ENCODE measurements around the gene JMJD4.

Gene JMJD4

DNA sequence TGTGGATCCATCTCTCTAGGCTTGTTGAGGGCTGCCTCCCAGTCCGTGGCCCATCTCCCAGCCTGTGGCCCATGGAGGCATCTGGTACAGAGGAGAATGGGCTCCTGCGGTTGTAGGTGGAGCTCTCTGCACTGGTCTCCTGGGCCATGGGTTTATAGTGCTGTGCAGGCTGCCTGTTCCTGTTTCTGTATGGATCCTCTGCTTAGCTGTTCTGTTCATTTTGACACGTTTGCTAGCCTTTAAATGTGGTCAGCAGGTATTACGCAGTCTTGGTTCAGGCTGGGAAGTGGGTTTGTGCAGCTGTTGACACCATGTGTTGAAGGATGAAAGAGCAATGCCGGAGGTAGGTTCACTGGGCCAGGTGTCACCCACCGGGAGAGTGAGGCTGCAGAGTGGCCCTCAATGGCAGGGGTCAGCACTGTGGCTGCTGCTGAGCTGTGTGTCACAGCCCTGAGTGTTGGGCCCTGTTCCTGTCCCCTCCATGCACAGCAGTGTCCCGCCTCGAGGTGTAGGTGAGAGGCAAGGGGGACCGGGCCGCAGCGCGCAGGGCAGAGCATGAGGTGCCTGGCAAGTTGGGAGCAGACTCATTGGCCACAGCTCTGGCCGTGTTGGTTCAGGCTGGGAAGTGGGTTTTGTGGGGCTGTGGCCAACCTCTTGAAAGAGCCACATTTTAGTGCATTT, 39.1 kb upstream of the JMJD4 start:
- Histone ChIP-seq H3K79me2 (ENCODE audit: insufficient read depth, low read depth) (no peaks in the 10 kb centered on the region), H3K4me3 (IDR thresholded peaks at IDR 0.05; ENCODE audit: insufficient read depth, low read depth, low read length) (no peak overlapping the region), H3K4me1 (ENCODE audit: low read depth, poor library complexity, severe bottlenecking) (no peaks in the 10 kb centered on the region), H3K27ac (no peak overlapping the region), H4K20me1 (ENCODE audit: insufficient read depth) (no peaks in the 10 kb centered on the region), H3K4me2 (no peak overlapping the region), H3K36me3 (ENCODE audit: insufficient read depth) (0 out of 2 replicates have a peak, but pooled peaks cover 3% of the 10 kb centered on the region), H3K9ac (no peak overlapping the region), H3K27me3 (ENCODE audit: insufficient read depth, low read depth) (no peaks in the 10 kb centered on the region), H2AFZ (ENCODE audit: low read depth) (no peak overlapping the region)
- TF ChIP-seq, protein P1, sequence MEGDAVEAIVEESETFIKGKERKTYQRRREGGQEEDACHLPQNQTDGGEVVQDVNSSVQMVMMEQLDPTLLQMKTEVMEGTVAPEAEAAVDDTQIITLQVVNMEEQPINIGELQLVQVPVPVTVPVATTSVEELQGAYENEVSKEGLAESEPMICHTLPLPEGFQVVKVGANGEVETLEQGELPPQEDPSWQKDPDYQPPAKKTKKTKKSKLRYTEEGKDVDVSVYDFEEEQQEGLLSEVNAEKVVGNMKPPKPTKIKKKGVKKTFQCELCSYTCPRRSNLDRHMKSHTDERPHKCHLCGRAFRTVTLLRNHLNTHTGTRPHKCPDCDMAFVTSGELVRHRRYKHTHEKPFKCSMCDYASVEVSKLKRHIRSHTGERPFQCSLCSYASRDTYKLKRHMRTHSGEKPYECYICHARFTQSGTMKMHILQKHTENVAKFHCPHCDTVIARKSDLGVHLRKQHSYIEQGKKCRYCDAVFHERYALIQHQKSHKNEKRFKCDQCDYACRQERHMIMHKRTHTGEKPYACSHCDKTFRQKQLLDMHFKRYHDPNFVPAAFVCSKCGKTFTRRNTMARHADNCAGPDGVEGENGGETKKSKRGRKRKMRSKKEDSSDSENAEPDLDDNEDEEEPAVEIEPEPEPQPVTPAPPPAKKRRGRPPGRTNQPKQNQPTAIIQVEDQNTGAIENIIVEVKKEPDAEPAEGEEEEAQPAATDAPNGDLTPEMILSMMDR (conservative IDR thresholded peaks at IDR 0.05; ENCODE audit: low read depth, low read length): no peak

GRCh38 chr1:227773558-227773957, 38.5 kb upstream of the JMJD4 start:
- Histone ChIP-seq H3K9ac (no peak overlapping the region), H3K27ac (no peak overlapping the region)

DNA sequence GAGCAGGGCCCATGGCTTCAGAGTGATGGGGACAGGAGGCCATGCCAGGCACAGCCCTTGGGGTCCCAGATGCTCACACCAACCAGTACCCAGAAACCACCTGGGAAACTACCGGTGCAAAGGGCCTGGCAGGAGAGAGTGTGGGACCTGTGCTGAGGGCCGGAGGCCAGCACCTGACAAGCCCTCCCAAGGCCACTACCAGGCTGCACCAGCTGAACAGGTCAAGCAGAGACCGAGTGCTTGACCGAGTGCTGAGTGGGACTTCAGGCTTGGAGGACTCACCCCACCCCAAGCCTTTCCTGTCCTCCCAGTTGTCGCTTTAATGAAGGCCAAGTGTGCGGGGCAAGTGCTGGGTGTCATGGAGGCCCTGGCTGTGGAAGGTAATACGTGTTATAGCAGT, 36.7 kb upstream of the JMJD4 start:
- peaks cover 8% of the 10 kb centered on the region; the same call in 1 of the 2 replicates for H3K36me3 ChIP-seq (ENCODE audit: insufficient read depth)
- no peak overlapping the region for H2AFZ ChIP-seq (ENCODE audit: low read depth)
- H3K4me3 ChIP-seq (IDR thresholded peaks at IDR 0.05; ENCODE audit: insufficient read depth, low read depth, low read length): no peak overlapping the region
- H3K4me2 ChIP-seq: no peak overlapping the region
- H3K27me3 ChIP-seq (ENCODE audit: insufficient read depth, low read depth): no peaks in the 10 kb centered on the region
- H3K27ac ChIP-seq: no peak overlapping the region
- H3K4me1 ChIP-seq (ENCODE audit: low read depth, poor library complexity, severe bottlenecking): peaks cover 3% of the 10 kb centered on the region
- no peaks in the 10 kb centered on the region for H4K20me1 ChIP-seq (ENCODE audit: insufficient read depth)
- H3K79me2 ChIP-seq (ENCODE audit: insufficient read depth, low read depth): no peaks in the 10 kb centered on the region
- H3K9ac ChIP-seq: no peak overlapping the region
- TF ChIP-seq, protein P1 (conservative IDR thresholded peaks at IDR 0.05; ENCODE audit: low read depth, low read length): no peak

More at GRCh38 chr1:227773558-227773957, 38.5 kb upstream of the JMJD4 start:
- H4K20me1 ChIP-seq (ENCODE audit: insufficient read depth): no peaks in the 10 kb centered on the region
- TF ChIP-seq, protein P1 (conservative IDR thresholded peaks at IDR 0.05; ENCODE audit: low read depth, low read length): no peak
- no peaks in the 10 kb centered on the region for H3K27me3 ChIP-seq (ENCODE audit: insufficient read depth, low read depth)
- no peaks in the 10 kb centered on the region for H3K4me1 ChIP-seq (ENCODE audit: low read depth, poor library complexity, severe bottlenecking)
- no peak overlapping the region for H3K4me3 ChIP-seq (IDR thresholded peaks at IDR 0.05; ENCODE audit: insufficient read depth, low read depth, low read length)
- H2AFZ ChIP-seq (ENCODE audit: low read depth): no peak overlapping the region
- H3K79me2 ChIP-seq (ENCODE audit: insufficient read depth, low read depth): no peaks in the 10 kb centered on the region
- no peak overlapping the region for H3K4me2 ChIP-seq
- 0 out of 2 replicates have a peak, but pooled peaks cover 3% of the 10 kb centered on the region for H3K36me3 ChIP-seq (ENCODE audit: insufficient read depth)

GRCh38 chr1:227771326-227771725, 36.2 kb upstream of the JMJD4 start:
- Histone ChIP-seq H3K4me1 (ENCODE audit: low read depth, poor library complexity, severe bottlenecking) (peaks cover 7% of the 10 kb centered on the region), H3K36me3 (ENCODE audit: insufficient read depth) (peaks cover 9% of the 10 kb centered on the region; the same call in 1 of the 2 replicates), H3K79me2 (ENCODE audit: insufficient read depth, low read depth) (no peaks in the 10 kb centered on the region), H3K27ac (no peak overlapping the region), H3K9ac (no peak overlapping the region), H3K4me2 (no peak overlapping the region), H4K20me1 (ENCODE audit: insufficient read depth) (no peaks in the 10 kb centered on the region), H3K27me3 (ENCODE audit: insufficient read depth, low read depth) (no peaks in the 10 kb centered on the region), H2AFZ (ENCODE audit: low read depth) (no peak overlapping the region), H3K4me3 (IDR thresholded peaks at IDR 0.05; ENCODE audit: insufficient read depth, low read depth, low read length) (no peak overlapping the region)
- TF ChIP-seq, protein P1 (conservative IDR thresholded peaks at IDR 0.05; ENCODE audit: low read depth, low read length): no peak
